ENCODE results near the gene IGSF3.

GRCh38 chr1:116698244-116698595 is 30.7 kb upstream of the IGSF3 start:
- no peak for TF ChIP-seq POLR2AphosphoS5 (IDR thresholded peaks at IDR 0.05; ENCODE audit: low read depth)
- TF ChIP-seq CTCF (IDR thresholded peaks at IDR 0.05; ENCODE audit: insufficient read depth, low read length) = no peak
- no peak for TF ChIP-seq REST (IDR thresholded peaks at IDR 0.05; ENCODE audit: insufficient replicate concordance, low read depth)
- TF ChIP-seq GABPA (IDR thresholded peaks at IDR 0.05; ENCODE audit: low read depth) = no peak
- no peak for TF ChIP-seq SPI1 (IDR thresholded peaks at IDR 0.05; ENCODE audit: borderline replicate concordance, low read depth)
